ENCODE measurements around the gene NACC2.
A peak's percentile ranks its signal among the peaks of the same experiment; 100 is the strongest.

NACC2 gene

DNA sequence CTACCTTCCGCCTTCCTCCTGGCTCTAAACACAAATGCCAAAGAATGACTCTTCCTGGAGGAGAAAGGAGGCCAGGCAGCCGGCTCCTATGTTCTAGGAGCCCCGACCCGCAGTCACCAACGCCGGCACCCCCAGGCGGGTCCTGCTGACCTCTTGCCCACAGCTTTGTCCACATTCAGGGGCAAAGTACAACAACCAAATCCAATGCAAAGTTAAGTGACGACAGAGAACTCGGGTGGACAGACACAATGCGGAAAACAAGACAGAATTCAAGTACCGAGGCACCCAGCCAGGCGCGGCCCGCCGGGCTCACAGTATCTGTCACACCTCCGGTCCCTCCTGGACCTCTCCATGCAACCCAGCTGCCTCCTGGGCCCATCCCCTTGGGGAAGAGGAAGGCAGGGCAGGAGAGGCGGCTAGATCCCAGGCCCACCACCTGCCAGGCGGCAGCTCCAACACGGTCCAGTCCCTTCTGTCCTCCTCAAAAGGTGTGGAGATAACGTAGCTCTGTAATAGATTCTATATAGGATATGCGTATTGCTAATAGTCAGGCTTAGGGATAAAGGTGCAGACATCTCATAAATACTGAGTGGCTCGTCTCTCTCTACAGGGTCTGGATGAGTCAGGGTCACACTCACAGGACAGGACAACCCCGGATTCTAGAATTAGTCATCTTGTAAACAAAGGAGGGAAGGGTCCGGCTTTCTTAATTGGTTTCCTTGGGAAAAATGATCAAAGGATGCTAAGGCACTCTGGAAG, 87.0 kb downstream of the NACC2 start:
- in situ Hi-C loops (cut with MboI; ENCODE audit: low pct_unique_long_range_greater_than_20kb, low sequenced_read_pairs), result no loop called here
- no peak for DNase-seq

DNA sequence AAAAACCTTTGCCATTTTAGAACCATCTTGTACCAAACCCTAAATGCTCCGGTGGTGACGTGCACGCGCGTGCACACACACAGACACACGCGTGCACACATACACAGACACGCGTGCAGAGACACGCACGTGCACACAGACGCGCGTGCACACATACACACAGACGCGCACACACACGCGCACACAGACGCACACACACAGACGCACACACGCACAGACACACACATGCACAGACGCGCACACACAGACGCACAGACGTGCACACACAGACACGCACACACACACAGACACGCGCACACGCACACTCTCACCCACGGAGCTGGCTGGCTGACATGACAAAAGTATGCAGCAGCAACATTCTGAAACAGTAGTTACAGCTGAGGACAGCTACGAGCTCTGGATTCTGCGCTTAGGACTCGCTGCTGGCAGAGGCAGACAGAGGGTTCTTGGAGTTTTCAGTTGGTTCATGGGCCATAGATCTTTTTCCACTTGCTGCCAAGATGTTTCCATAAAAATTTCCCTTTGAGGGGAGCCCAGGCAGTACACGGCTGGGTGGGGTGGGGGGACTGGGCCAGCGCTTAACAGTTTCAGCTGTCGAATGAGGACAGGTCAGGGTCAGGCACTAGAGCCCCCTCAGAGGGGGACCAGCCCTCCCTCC, 87.7 kb downstream of the NACC2 start:
- no peak for DNase-seq
- in situ Hi-C loops (cut with MboI; ENCODE audit: low pct_unique_long_range_greater_than_20kb, low sequenced_read_pairs), result no loop called here

DNA sequence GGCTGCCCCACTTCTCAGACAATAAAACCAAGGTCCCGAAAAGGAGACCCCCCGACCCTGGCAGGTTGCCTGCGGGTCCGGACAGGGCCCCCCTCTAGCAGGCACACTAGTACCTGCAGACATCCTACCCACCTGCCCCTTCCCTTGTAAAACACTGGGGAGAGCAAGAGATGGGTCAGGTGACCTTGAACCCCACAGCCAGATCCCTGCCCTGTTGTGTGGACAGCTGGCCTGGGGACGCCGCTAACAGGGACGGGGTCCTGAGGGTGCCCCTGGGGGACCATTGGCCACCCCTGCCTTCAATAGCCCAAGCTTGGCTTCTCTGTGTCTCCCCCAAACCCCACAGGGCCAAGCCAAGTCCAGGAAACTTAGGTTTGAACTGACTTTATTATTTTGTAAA, 88.9 kb downstream of the NACC2 start:
- in situ Hi-C loops (cut with MboI; ENCODE audit: low pct_unique_long_range_greater_than_20kb, low sequenced_read_pairs), result no loop called here

DNA sequence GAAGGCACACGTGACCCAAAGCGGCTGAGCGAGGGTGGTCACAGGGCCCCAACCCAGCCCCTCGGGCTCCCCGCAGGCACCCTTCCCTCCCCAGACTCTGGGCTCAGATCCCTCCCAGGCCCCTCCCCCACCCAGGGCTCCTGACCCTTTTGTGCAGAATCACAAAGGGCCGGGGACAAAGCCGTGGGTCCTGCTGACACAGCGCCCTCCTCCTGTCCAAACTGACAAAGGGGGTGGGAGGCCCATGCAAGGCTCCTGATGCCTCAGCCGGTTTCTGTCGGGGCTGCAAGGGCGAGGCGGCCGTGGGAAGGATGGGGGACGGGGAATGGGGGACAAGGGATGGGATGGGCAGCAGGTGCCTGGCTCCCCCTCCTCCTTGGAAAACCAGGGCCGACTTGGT, 90.4 kb downstream of the NACC2 start:
- no peak for DNase-seq
- in situ Hi-C loops (cut with MboI; ENCODE audit: low pct_unique_long_range_greater_than_20kb, low sequenced_read_pairs), result no loop called here

More for the DNA sequence above, 88.9 kb downstream of the NACC2 start:
- DNase-seq, result no peak

DNA sequence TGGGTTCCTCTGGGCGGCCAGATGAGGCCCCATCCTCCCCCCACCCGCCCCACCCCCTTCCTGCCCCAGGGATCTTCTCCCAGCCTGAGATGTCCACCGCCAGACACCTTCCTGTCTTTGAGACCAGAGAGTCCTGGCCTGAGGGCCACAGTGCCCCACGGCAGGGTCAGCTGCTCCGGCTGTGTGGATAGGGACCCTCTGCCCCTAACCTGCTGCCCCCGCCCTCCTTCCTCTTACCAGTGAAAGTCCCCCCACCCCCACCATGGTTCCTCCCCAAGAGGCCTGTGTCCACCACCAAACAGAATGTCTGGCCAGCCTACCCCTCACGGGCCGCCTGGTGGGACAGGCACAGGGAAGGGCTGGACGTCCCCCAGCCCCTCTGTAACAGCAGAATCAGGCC, 90.9 kb downstream of the NACC2 start:
- no peak for DNase-seq
- in situ Hi-C loops (cut with MboI; ENCODE audit: low pct_unique_long_range_greater_than_20kb, low sequenced_read_pairs), result no loop called here

DNA sequence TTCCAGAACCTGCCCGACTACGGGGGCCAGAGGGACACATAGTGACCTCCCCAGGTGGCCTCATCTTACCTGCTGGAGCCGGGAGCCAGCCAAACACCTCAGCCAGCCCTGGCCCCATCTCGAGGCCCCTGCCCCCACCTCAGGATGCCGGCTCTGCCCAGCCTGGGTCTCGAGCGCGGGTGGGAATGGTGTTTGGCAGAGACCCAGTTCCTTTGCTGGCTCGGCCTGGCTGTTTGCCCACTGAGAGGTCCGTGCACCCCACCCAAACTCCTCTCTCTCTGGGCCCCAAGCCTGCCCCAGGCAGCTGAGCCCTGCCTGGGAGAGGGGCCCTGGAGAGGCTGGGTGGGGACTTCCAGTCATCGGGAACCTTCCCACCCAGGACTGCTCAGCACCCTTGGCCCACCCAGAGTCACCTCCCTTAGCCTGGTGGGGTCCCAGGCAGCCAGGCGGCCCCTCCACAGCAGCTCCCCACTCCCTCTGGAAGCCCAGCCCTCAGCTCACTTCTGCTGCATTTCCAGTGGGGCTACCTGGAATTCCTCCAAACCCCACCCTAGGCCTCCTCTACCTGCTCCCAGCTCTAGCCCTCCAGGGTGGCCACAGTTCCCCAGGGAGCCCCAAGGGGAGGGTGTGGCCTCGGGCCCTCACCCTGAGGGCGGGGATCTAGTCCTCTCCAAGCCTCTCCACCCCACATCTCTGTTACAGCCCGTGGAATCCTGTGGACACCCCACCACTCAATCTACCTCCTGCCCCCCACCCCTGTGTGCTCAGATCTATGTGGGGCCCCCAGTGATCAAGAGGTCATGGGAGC, 91.5 kb downstream of the NACC2 start:
- in situ Hi-C loops (cut with MboI; ENCODE audit: low pct_unique_long_range_greater_than_20kb, low sequenced_read_pairs), result no loop called here
- DNase-seq, result no peak

DNA sequence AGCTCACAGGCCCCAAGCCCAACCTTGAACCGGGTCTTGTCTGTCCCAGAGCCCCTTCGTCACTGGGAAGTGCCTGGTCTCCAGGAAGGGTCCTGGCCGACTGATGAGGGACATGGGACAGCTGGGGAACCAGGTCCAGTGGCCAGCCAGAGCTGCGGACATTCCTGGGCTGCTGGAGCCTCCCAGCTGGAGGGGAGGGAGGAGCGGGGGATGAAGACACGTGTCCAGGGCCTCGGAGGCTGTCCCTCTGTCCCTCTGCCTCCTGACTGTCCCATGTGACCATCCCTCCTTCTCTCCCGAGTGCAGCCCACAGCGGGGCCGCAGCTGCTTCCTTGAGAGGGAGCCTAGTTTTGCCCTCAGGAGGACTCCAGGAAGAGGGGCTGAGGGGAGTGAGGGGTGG, 92.2 kb downstream of the NACC2 start:
- no peak for DNase-seq
- in situ Hi-C loops (cut with MboI; ENCODE audit: low pct_unique_long_range_greater_than_20kb, low sequenced_read_pairs), result no loop called here

DNA sequence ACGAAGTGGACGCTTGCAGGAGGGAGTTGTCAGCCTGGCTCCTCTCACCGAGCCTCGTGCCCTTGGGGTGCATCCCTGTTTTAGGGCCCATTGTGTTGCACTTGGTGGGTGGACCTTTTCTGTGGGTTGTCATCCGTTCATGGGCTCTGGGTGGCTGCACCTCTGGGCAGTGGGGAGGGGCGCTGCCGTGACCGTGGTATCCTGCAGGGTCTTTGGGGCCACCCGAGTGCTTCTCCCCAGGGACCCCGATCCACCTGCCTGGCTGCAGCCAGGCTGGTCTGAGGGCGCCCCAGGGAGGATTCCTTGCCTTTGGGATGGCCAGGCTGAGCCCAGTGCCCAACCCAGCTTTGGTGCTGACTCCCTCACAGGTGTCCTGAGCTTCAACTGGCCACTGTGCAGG, 92.9 kb downstream of the NACC2 start:
- in situ Hi-C loops (cut with MboI; ENCODE audit: low pct_unique_long_range_greater_than_20kb, low sequenced_read_pairs), result no loop called here
- no peak for DNase-seq

DNA sequence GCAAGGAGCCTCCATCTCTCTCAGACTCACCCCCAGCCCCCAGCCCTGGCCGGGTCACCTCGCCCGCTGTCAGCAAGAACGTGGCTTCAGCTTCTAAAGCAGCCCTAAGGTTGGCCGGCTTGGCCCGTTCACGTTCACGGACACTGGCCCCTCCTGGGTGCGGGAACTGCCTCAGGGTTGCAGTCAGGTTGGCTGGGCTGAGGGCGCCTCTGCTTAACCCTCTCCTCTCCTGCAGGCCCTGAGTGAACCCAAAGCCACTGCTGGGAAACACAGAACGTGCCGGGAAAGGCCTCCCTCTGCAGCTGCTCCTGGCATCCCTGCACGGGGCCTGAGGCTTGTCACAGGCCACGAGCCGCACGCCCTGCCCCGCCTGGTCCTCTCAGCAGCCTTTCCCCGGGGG, 93.9 kb downstream of the NACC2 start:
- in situ Hi-C loops (cut with MboI; ENCODE audit: low pct_unique_long_range_greater_than_20kb, low sequenced_read_pairs), result no loop called here
- no peak for DNase-seq

DNA sequence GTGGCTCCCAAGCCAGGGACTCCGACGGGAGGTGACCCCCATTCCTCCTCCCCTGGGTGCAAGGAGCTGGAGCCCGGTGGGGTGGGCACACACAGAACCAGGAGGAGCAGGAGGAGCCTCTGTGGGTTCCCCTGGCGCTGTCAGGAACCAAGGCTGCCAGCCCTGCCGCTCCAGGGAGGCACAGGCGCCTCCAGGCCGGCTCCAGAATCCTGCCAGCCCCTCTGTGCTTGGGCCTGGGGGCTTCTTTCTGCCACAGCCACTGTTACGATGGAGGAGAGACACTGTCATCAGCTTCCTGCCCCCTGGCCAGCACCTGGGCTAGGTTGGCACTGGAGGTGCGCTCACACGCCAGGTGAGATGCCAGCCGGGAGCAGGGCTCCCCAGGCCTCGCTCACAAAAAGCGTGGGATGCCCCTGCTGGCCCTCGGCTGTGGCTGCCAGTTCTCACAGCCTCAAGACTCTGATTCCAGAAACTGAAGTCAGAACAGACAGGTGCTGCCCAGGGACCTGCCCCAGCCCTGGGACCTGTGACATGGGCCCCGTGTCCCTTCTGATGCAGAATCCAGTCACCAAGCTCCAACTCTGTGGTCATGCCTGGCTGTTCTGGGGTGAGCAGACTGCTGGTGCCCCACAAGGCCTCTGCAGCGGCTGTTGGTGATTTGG, 96.5 kb downstream of the NACC2 start:
- in situ Hi-C loops (cut with MboI; ENCODE audit: low pct_unique_long_range_greater_than_20kb, low sequenced_read_pairs), result no loop called here

DNA sequence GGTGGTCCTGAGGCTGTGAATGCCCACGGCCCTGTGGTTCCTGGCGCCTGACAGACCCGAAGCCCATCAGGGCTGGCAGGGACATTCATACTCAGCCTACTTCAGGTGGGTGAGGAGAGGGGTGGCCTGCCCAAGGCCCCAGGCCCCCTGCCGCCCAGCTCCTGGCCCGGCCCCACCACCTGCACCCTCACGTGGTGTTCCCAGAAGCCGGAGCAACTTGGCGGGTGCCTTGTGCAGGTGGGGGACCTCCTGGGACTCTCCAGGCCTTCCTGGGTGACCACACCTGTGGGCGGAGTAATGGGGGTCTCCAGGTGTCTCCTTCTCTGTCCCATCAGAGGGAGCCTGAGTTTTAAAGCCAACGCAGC, 97.1 kb downstream of the NACC2 start:
- in situ Hi-C loops (cut with MboI; ENCODE audit: low pct_unique_long_range_greater_than_20kb, low sequenced_read_pairs), result no loop called here
- no peak for DNase-seq

More for the DNA sequence above, 96.5 kb downstream of the NACC2 start:
- DNase-seq, result no peak

DNA sequence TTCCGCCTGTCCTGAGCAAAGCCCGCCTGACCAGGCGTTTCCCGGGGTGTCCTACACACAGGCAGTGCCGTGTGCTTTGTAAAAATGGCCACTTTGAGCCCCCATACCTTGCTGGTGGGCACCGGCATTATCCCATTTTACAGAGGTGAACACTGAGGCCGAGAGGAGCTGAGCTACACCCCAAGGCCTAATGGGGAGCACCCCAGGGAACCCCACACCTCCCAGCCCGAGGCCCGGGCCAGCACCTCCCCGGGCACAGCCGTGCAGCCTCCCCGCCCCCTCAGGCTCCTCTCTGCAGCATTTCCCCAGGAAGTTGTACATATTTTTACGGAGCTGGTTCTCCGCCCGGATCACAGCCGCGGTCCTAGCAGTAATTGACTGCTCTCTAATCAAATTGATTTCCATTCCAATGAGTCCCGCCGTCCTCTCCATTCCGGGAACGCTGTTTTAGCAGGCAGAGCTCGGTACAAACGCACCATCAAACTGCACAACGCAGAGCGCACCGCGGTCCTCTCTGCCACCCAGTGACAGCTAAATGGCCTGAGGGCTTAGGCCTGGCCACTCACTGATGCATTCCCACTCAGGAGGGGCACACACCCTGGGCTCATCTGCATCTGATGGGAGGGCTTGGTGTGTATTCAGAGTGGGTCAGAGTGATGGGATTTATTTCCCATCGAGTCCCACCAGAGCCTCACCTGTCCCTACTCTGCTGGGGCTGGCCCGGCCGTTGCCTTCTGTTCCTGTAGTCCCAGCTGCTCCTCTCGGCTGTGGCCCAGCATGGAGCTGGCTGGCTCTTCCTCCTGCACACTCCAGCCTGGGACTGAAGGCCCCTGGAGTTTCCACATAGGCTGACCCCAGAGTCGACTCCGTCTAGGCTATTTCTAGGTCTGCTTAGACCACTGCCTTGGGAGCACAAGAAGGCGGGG, 97.7 kb downstream of the NACC2 start:
- in situ Hi-C loops (cut with MboI; ENCODE audit: low pct_unique_long_range_greater_than_20kb, low sequenced_read_pairs), result no loop called here
- no peak for DNase-seq

DNA sequence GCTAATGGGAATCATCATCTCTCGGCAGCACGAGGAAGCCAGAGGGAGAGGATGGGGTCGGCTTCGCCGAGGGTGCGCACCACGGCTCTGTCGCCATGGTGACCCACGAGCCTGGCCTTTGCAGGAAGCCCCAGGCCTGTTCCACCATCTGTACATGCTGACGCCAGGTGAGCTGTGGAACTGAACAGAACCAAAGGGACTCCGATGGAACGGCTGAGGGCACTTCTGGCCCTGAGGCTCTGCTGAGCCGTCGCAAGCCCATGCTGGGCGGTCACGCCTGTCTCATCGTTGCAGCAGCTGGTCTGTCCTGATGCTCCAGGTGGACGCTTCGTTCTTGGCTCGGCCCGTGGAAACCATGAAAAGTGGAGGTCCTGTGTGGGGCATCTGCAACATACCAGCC, 99.3 kb downstream of the NACC2 start:
- in situ Hi-C loops (cut with MboI; ENCODE audit: low pct_unique_long_range_greater_than_20kb, low sequenced_read_pairs), result no loop called here
- DNase-seq, result no peak

DNA sequence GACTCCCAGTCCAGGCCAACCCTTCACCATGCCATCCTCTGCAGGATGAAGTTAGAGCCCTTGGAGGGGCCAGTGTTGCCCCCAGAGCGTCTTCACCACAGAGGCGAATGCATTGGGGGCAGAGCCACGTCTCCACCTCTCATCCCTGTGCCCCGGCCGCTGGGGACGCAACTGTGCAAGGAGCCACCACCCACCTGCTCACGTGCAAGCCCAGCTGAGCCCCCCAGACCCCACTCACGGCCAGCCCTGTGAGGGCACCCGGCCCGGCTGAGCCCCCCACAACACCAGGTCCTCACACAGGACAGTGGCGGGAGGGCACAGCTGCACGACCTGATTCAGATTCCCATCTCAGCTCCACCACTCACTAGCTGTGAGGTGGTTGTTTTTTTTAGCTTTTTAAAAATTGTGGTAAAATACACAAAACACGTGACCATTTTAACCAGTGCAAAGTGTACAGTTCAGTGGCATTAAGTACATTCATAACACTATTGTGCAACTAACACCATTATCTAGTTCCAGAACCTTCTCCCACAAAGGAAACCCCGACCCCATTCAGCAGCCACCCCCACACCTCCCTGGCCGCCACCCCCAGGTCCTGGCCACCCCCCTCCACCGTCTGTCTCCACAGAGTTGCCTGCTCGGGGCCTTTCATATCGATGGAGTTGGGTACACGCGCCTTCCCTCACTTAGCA, 100.4 kb downstream of the NACC2 start:
- DNase-seq, result peak; percentile 58
- in situ Hi-C loops (cut with MboI; ENCODE audit: low pct_unique_long_range_greater_than_20kb, low sequenced_read_pairs), result no loop called here

DNA sequence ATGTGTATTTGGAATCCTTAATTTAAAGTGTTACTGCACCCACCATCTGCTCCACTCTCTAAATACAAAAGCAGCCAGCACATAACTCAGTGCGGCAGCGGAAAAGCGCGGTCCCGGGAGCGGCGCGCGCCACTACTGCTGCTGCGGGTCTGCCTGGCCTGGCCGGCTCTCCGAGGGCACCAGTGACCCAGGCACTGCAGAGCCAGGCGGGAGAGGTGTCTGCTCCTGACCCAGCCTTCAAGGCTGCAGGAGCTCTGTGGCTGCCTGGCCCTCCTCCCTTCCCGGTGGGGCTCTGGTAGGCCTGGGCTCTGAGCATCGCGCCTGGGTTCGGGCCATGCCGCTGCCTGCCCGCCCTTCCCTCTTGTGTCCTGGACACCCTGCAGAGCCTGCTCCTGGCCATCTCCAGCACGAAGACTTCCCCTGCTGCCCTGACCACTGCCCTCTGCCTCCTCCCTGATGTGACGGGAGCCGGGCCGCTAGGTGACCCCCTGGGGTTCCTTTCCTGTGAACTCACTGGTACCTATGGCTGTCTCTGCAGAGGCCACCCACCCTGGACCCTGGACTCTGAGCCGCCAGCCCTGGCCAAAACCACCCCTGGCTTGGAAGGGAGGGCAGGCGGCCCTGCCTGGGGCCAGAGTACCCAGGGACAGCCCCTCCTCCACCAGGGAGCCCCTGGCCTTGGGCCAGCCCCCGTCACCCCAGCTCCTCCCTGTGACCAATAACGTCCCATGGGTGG, 101.2 kb downstream of the NACC2 start:
- DNase-seq, result no peak
- in situ Hi-C loops (cut with MboI; ENCODE audit: low pct_unique_long_range_greater_than_20kb, low sequenced_read_pairs), result no loop called here

DNA sequence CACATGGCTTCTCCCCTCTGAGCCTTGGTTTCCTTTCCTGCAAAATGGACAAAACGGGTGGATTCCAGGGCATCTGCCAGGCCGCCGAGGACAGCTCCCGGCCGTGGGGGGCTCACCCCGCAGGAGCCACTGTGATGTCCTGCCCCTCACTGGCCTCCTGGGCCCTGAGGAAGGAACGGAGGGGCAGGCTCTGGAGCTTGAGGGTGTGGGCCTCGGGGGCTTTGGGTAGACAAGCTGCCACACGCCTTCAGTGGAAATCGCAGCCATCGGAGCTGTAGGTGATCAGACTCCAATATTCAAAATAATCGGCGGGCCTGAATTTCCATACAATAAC, 101.7 kb downstream of the NACC2 start:
- in situ Hi-C loops (cut with MboI; ENCODE audit: low pct_unique_long_range_greater_than_20kb, low sequenced_read_pairs), result no loop called here
- DNase-seq, result no peak

DNA sequence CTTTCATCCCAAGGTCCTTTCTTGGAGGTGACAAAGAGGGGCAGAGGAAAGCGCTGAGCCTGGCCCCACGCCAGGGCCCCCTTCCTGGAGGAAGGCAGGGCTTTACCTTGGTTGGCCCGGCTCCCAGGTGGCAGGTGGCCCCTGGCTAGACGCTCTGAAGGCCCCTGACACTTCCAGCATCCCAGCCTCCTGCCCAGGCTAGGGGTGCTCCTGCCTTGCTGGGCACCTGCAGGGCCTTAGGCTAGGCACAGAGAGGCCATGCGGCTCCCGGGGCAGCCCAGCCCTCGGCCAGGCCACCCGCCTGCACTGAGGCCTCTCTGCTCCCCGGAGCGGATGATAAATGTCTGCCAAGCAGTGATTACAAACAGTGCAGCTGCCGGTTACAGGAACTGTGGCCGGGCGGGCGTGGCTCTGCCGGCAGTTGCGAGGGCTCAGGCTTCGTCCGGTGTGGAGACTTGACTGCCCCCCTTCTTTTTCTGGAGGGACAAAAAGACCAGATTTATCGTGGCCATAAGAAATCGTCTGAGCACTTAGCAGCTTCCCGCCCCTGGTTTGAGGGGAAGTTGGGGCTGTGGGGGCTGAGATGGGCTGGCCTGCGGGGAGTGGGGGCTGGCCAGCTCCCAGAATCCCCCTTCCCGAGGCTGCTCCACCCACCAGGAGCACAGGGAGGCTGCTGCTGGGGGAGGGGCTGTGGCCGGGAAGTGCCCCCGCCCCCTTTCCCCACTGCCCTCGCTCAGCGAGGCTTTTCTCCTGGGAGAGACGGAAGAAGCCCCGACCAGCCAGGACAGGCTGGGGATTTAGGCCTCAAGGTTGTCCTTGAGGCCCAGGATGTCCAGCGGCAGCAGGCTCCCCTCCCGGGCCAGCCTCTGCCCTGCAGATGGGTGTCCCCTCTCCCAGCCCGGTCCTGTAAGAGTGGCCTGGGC, 102.3 kb downstream of the NACC2 start:
- in situ Hi-C loops (cut with MboI; ENCODE audit: low pct_unique_long_range_greater_than_20kb, low sequenced_read_pairs), result no loop called here
- DNase-seq, result peak; percentile 69

Measured in KBM-7 (cell line).